ENCODE results near the gene CHID1.

The CHID1 gene

DNA sequence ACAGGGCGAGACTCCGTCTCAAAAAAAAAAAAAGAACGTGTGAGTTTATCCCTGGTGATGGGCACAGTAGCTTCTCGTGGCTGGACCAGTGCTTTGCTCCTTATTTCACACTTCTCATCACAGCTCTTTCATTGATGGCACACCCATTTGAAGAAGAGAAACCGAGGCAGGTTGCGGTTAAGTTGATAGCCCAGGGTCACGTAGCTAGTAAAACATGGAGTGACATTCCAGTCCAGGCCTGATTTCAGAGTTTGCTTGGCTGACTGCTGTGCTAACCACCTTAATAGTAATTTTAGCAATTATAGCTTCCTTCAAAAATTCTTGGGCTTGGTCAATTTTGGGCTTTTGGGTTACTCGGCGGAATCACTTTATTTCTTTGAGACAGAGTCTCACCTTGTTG lies 40.9 kb upstream of the CHID1 start:
- no peaks in the 10 kb centered on the region for H3K27me3 ChIP-seq (ENCODE audit: low read length)
- peaks cover 27% of the 10 kb centered on the region; the same call in 1 of the 2 replicates for H3K79me2 ChIP-seq (ENCODE audit: insufficient read depth, low read length)

GRCh38 chr11:947744-948143 lies 37.1 kb upstream of the CHID1 start:
- no peak overlapping the region for H3K27ac ChIP-seq (ENCODE audit: low read depth, low read length)

More for the DNA sequence above, 40.9 kb upstream of the CHID1 start:
- no peak for TF ChIP-seq CTCF (IDR thresholded peaks at IDR 0.05; ENCODE audit: insufficient read depth, low read length, poor library complexity, severe bottlenecking)
- TF ChIP-seq EZH2phosphoT487 (conservative IDR thresholded peaks at IDR 0.05; ENCODE audit: low read length) = no peak
- no peak overlapping the region for H3K4me2 ChIP-seq (ENCODE audit: low read depth, low read length, poor library complexity, severe bottlenecking)
- no peaks in the 10 kb centered on the region for H3K9me3 ChIP-seq (ENCODE audit: insufficient read depth, low read length)
- H4K20me1 ChIP-seq (ENCODE audit: low read depth, low read length) = no peaks in the 10 kb centered on the region
- no peak overlapping the region for H3K27ac ChIP-seq (ENCODE audit: low read depth, low read length)
- H3K9me2 ChIP-seq (replicated peaks; ENCODE audit: insufficient read depth, low read length) = no peaks in the 10 kb centered on the region
- H2AFZ ChIP-seq (ENCODE audit: low read depth, low read length, severe bottlenecking) = no peak overlapping the region
- no peak overlapping the region for H3K4me3 ChIP-seq (ENCODE audit: insufficient read depth, low read length, poor library complexity, severe bottlenecking)
- H3F3A ChIP-seq (ENCODE audit: insufficient read depth) = no peaks in the 10 kb centered on the region
- H3K36me3 ChIP-seq (ENCODE audit: low read length) = no peaks in the 10 kb centered on the region
- no peak overlapping the region for H3K9ac ChIP-seq (ENCODE audit: low read length)

DNA sequence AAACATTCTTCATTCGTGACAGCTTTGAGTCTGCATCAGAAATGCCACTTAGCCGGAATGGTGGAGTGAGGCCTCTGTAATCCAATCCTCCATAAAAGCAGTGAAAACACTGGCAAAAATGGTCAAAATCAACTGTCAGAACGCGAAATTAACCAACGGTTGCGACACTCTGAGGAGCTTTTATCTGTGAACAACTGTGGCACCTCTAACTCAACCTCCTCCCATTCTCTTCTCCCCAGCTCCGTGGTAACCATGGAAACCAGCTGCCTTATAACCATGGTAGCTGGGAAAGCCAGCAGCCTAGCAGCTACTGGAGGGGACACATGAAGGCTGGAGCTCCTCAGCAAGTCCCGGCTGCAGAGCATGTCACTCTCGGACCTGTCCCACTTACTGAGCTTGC lies 35.4 kb upstream of the CHID1 start:
- Histone ChIP-seq H3K9me2 (replicated peaks; ENCODE audit: insufficient read depth, low read length) (no peaks in the 10 kb centered on the region), H3K4me3 (ENCODE audit: insufficient read depth, low read length, poor library complexity, severe bottlenecking) (no peak overlapping the region), H3K4me2 (ENCODE audit: low read depth, low read length, poor library complexity, severe bottlenecking) (no peak overlapping the region), H4K20me1 (ENCODE audit: low read depth, low read length) (no peaks in the 10 kb centered on the region; the same call in 1 of the 2 replicates), H3K27me3 (ENCODE audit: low read length) (no peaks in the 10 kb centered on the region), H3K9me3 (ENCODE audit: insufficient read depth, low read length) (no peaks in the 10 kb centered on the region), H3F3A (ENCODE audit: insufficient read depth) (no peaks in the 10 kb centered on the region), H3K79me2 (ENCODE audit: insufficient read depth, low read length) (peaks cover 31% of the 10 kb centered on the region), H2AFZ (ENCODE audit: low read depth, low read length, severe bottlenecking) (no peak overlapping the region), H3K9ac (ENCODE audit: low read length) (no peak overlapping the region), H3K36me3 (ENCODE audit: low read length) (no peaks in the 10 kb centered on the region), H3K27ac (ENCODE audit: low read depth, low read length) (no peak overlapping the region)
- TF ChIP-seq EZH2phosphoT487 (conservative IDR thresholded peaks at IDR 0.05; ENCODE audit: low read length) = no peak

More at GRCh38 chr11:947744-948143, 37.1 kb upstream of the CHID1 start:
- no peak overlapping the region for H2AFZ ChIP-seq (ENCODE audit: low read depth, low read length, severe bottlenecking)
- no peaks in the 10 kb centered on the region for H3K27me3 ChIP-seq (ENCODE audit: low read length)
- H3F3A ChIP-seq (ENCODE audit: insufficient read depth) = no peaks in the 10 kb centered on the region
- TF ChIP-seq CTCF (IDR thresholded peaks at IDR 0.05; ENCODE audit: insufficient read depth, low read length, poor library complexity, severe bottlenecking) (no peak), EZH2phosphoT487 (conservative IDR thresholded peaks at IDR 0.05; ENCODE audit: low read length) (no peak)
- H3K4me2 ChIP-seq (ENCODE audit: low read depth, low read length, poor library complexity, severe bottlenecking) = no peak overlapping the region
- no peaks in the 10 kb centered on the region for H3K9me3 ChIP-seq (ENCODE audit: insufficient read depth, low read length)
- H4K20me1 ChIP-seq (ENCODE audit: low read depth, low read length) = no peaks in the 10 kb centered on the region
- H3K4me3 ChIP-seq (ENCODE audit: insufficient read depth, low read length, poor library complexity, severe bottlenecking) = no peak overlapping the region
- no peak overlapping the region for H3K9ac ChIP-seq (ENCODE audit: low read length)
- H3K79me2 ChIP-seq (ENCODE audit: insufficient read depth, low read length) = peaks cover 14% of the 10 kb centered on the region
- H3K9me2 ChIP-seq (replicated peaks; ENCODE audit: insufficient read depth, low read length) = no peaks in the 10 kb centered on the region
- H3K36me3 ChIP-seq (ENCODE audit: low read length) = no peaks in the 10 kb centered on the region

GRCh38 chr11:944711-945470 lies 34.3 kb upstream of the CHID1 start:
- H3F3A ChIP-seq (ENCODE audit: insufficient read depth) = no peaks in the 10 kb centered on the region
- peaks cover 42% of the 10 kb centered on the region for H3K79me2 ChIP-seq (ENCODE audit: insufficient read depth, low read length)
- no peaks in the 10 kb centered on the region for H3K9me3 ChIP-seq (ENCODE audit: insufficient read depth, low read length)
- no peak overlapping the region for H3K4me2 ChIP-seq (ENCODE audit: low read depth, low read length, poor library complexity, severe bottlenecking)
- no peaks in the 10 kb centered on the region for H3K27me3 ChIP-seq (ENCODE audit: low read length)
- H3K9me2 ChIP-seq (replicated peaks; ENCODE audit: insufficient read depth, low read length) = no peaks in the 10 kb centered on the region
- TF ChIP-seq EZH2phosphoT487 (conservative IDR thresholded peaks at IDR 0.05; ENCODE audit: low read length) (no peak), CTCF (IDR thresholded peaks at IDR 0.05; ENCODE audit: insufficient read depth, low read length, poor library complexity, severe bottlenecking) (no peak)
- H2AFZ ChIP-seq (ENCODE audit: low read depth, low read length, severe bottlenecking) = no peak overlapping the region
- no peaks in the 10 kb centered on the region for H3K36me3 ChIP-seq (ENCODE audit: low read length)
- H3K9ac ChIP-seq (ENCODE audit: low read length) = no peak overlapping the region
- H4K20me1 ChIP-seq (ENCODE audit: low read depth, low read length) = no peaks in the 10 kb centered on the region; the same call in 1 of the 2 replicates
- H3K4me3 ChIP-seq (ENCODE audit: insufficient read depth, low read length, poor library complexity, severe bottlenecking) = no peak overlapping the region
- H3K27ac ChIP-seq (ENCODE audit: low read depth, low read length) = no peak overlapping the region
